Thymus (tissue), 11 donors: ENCODE data around the gene ARSG. TPM values are rescaled to one million over a fixed set of nuclear protein-coding genes. Genes with fewer than 3 reads are reported as not detected.
A peak's percentile ranks its signal among the peaks of the same experiment; 100 is the strongest.
"Not testable (repeated sequence)": the region's sequence is repeated elsewhere in the genome, so short reads cannot be mapped to it uniquely, and the experiment has no call there.

Experiments
- DNase-seq, 9 donors: peaks; one replicate each; pipeline ENCODE4 v3.0.0-alpha.2; 2013; ENCODE audit warnings: low spot score in 9 of 9, low read depth in 6 of 9, missing footprints in 1 of 9
- H3K27ac ChIP-seq, 2 donors: one replicate each; pipeline ENCODE4 v1.5.1; 2013; ENCODE audit warnings: control low read depth in 1 of 2, low read depth in 1 of 2, low read length in 1 of 2, mild to moderate bottlenecking in 1 of 2, moderate library complexity in 1 of 2
- H3K27me3 ChIP-seq, 2 donors: one replicate each; pipeline ENCODE4 v1.5.1; 2013; ENCODE audit warnings: low read length in 1 of 2; ENCODE audit not compliant: control insufficient read depth in 2 of 2, insufficient read depth in 1 of 2
- H3K36me3 ChIP-seq, 2 donors: one replicate each; pipeline ENCODE4 v1.5.1; 2013; ENCODE audit warnings: low read length in 1 of 2, mild to moderate bottlenecking in 1 of 2, moderate library complexity in 1 of 2; ENCODE audit not compliant: control insufficient read depth in 2 of 2, insufficient read depth in 2 of 2
- H3K4me1 ChIP-seq, 2 donors: one replicate each; pipeline ENCODE4 v1.5.1; 2013; ENCODE audit warnings: low read length in 2 of 2; ENCODE audit not compliant: control insufficient read depth in 2 of 2, insufficient read depth in 2 of 2
- H3K4me3 ChIP-seq, 2 donors: one replicate each; pipeline ENCODE4 v1.5.1; 2013; ENCODE audit warnings: low read length in 2 of 2, control low read depth in 1 of 2, mild to moderate bottlenecking in 1 of 2
- H3K9me3 ChIP-seq, 2 donors: one replicate each; pipeline ENCODE4 v1.5.1; 2013; ENCODE audit warnings: low read length in 1 of 2, mild to moderate bottlenecking in 1 of 2; ENCODE audit not compliant: control insufficient read depth in 2 of 2, insufficient read depth in 1 of 2
- WGBS: extraction: QIAGEN DNeasy Blood & Tissue Kit; methylation state at CpG from one replicate; pipeline ENCODE4 v1.1.7; 2013; 5-methylcytosine and 5-hydroxymethylcytosine counted together
- polyA plus RNA-seq: library from polyadenylated mRNA; stranded (reverse); fragments of 200-250 nt; gene quantifications from one replicate; pipeline ENCODE4 v1.2.3, GENCODE V29; 2013
- total RNA-seq: library from RNA; stranded (reverse); fragments of 120-200 nt; gene quantifications from one replicate; pipeline ENCODE4 v1.2.4, GENCODE V29; 2013
- donor health status: healthy.

The ARSG gene
- total and polyA plus RNA-seq, 2 donors, result 2.6 to 5.2 TPM

DNA sequence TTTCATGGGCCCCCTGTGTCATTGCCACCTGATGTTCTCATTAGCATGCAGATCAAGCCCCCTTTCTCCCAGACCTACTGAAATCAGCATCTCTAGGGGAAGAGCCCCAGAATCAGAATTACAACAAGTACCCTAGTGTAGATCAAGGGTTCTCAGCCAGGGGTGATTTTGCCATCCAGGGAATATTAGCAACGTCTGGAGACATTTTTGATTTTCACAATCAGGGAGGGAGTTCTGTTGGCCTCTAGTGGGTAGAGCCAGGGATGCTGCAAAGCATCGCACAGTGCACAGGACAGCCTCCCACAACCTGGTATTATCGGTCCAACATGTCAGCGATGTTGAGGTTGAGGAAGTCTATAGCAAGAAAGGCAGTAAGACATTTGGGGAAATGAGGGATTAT is 36.1 kb upstream of the ARSG start:
- Histone ChIP-seq H3K36me3 (peaks cover 6 to 14% of the 10 kb centered on the region in 2 donors), H3K9me3 (no peaks in the 10 kb centered on the region), H3K27me3 (no peaks in the 10 kb centered on the region), H3K4me1 (peaks cover 12 to 44% of the 10 kb centered on the region in 2 donors), H3K4me3 (no peak overlapping the region), H3K27ac (no peak overlapping the region)
- 90% methylated on average over 4 of the region's 4 CpGs for WGBS
- DNase-seq, result no peak

DNA sequence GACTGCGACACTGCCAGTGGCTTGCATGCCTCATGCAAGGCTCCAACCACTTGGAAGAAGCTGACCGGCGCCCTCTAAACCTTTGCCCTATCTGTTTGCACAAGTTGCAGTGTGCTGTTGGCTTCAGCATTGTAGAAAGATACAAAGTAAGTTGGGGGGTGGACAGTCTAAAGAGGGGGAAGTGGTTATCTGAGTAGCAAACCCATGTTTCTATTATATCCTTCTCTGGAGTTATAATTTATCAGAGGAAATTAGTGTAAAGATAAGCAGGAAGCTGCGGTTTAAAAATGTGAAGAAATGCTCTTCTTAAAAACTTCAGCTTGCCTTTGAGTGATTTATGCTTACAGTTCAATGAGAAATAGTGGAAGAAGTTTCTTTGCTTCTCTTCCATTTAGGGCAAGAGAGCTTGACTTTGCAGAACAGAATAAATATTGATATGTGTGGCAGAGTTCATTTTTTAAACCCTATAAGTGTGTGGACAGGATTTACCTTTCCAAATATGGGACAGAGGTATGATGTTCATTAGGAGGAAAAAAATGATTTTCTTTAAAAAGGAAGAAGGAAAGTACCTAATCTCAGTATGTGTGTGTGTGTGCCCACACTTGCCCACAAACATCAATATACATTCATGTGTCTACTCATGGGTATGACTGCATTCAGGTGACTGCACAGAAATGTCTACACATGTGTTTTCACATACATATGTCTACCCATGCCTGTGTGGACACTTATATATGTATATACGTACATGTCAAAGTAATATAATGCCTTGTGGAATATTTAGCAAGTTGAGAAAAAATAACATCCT is 35.4 kb upstream of the ARSG start:
- Histone ChIP-seq H3K36me3 (peaks cover 6 to 11% of the 10 kb centered on the region in 2 donors), H3K9me3 (no peaks in the 10 kb centered on the region), H3K4me1 (peaks cover 14 to 45% of the 10 kb centered on the region in 2 donors), H3K4me3 (no peak overlapping the region), H3K27me3 (no peaks in the 10 kb centered on the region), H3K27ac (peak overlapping the region; percentile 59 to 65)
- WGBS, result 43% methylated on average over 5 of the region's 5 CpGs
- DNase-seq, result peak in 1 of 9 donors; percentile 48

DNA sequence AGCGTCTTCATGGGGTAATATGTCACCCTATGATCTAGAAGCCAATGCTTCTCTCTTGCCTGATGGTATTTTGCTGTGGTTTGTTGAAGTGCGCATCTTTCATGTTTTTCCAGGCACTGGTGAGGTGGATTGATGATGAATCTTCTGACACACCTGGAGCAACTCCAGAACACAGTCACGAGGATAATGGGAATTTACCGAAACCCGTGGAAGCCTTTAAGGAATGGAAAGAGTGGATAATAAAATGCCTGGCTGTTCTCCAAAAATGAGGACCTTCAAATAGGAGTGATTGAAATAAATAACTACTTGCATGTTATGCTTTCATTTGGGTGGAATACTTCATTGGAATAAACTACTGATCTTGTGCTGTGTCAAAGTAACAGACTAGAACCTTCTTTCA is 34.6 kb upstream of the ARSG start:
- DNase-seq, H3K27me3 ChIP-seq, H3K9me3 ChIP-seq, H3K4me3 ChIP-seq: not testable (repeated sequence)
- peak overlapping the region in 1 of 2 donors; percentile 24 for H3K27ac ChIP-seq
- peaks cover 3 to 10% of the 10 kb centered on the region in 2 donors for H3K36me3 ChIP-seq
- WGBS, result 93% methylated on average over 5 of the region's 5 CpGs
- peaks cover 14 to 47% of the 10 kb centered on the region in 2 donors for H3K4me1 ChIP-seq

DNA sequence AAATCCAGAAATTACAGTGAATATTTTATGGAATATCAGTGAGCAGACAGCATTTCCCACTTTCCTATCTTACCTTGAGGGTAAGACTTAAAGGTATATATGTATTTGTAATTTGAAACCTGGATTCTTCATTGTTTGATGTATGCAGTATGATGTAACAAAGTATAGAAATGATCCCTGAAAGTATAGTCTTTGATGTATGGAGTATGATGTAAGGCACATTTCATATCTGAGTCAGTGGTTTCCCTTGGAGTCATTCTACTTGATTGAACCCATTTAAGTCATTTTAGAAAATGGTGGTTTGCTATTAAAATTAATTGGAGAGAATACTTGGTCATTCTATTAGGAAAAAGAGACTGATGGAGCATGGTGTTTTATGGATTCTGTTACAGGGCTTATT is 33.4 kb upstream of the ARSG start:
- Histone ChIP-seq H3K4me1 (peaks cover 14 to 48% of the 10 kb centered on the region in 2 donors), H3K36me3 (peaks cover 3 to 10% of the 10 kb centered on the region in 2 donors), H3K9me3 (no peaks in the 10 kb centered on the region), H3K27ac (no peak overlapping the region), H3K27me3 (no peaks in the 10 kb centered on the region), H3K4me3 (no peak overlapping the region)
- no peak for DNase-seq

DNA sequence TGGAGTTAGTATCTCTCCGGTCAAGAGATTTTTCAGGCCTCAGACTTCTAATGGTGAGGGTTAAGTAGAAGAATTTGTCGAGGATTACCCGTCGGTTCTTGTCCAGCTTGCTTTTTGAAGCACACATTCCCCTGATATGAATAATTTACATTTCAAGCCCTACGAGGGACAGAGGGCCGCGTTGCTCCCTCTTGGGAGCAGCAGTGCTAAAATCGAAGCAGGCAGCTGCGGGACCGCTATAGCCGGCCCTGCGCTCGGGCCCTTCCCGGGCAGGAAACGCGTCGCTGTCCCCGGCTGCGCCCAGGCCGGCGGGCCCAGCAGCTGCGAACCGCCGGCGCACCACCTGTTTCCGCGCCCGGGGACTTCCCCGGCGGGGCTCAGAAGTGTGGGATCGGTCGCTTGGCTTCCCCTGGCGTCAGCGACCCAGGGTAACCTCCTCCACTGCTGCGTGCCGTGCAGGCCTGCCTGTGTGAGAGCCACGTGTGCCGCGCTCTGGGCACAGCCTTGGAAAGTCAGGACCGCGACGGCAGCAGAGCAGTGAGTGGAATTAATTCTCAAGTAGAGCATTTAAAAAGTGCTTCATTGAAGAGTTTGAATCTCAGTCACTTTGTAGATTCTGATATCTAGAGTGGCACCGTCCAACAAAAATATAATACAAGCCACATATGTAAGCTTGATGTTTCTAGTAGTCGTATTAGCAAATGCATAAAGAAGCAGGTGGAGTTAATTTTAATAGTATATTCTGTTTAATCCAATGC is 32.2 kb upstream of the ARSG start:
- WGBS, result 7% methylated on average over 39 of the region's 44 CpGs

DNA sequence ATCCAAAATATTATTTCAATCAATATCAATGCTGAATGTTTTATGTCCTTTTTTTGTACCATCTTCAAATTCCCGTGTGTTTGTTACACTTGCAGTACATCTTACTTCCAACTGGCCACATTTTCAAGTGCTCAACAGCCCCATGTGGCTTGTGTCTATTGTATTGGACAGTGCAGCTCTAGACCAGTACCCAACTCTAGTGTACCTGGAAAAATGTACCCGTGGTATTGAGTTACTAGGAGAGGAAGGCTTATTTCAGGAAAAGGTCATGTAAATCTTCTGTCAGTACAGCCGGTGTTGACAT is 31.7 kb upstream of the ARSG start:
- H3K27ac ChIP-seq, result peak overlapping the region in 1 of 2 donors; percentile 57
- not testable (repeated sequence) for H3K9me3 ChIP-seq, H3K27me3 ChIP-seq, H3K4me3 ChIP-seq, DNase-seq
- peaks cover 11 to 42% of the 10 kb centered on the region in 2 donors for H3K4me1 ChIP-seq
- 67% methylated on average over 3 of the region's 3 CpGs for WGBS
- peaks cover 3 to 10% of the 10 kb centered on the region in 2 donors for H3K36me3 ChIP-seq

More for the DNA sequence above, 32.2 kb upstream of the ARSG start:
- not testable (repeated sequence) for H3K9me3 ChIP-seq, H3K4me3 ChIP-seq, H3K27me3 ChIP-seq
- H3K27ac ChIP-seq, result peak overlapping the region; percentile 74 to 83
- peaks cover 3 to 10% of the 10 kb centered on the region in 2 donors for H3K36me3 ChIP-seq
- peaks cover 13 to 43% of the 10 kb centered on the region in 2 donors for H3K4me1 ChIP-seq
- DNase-seq, result peak in 3 of 9 donors; percentile 68 to 74 (median 72)

DNA sequence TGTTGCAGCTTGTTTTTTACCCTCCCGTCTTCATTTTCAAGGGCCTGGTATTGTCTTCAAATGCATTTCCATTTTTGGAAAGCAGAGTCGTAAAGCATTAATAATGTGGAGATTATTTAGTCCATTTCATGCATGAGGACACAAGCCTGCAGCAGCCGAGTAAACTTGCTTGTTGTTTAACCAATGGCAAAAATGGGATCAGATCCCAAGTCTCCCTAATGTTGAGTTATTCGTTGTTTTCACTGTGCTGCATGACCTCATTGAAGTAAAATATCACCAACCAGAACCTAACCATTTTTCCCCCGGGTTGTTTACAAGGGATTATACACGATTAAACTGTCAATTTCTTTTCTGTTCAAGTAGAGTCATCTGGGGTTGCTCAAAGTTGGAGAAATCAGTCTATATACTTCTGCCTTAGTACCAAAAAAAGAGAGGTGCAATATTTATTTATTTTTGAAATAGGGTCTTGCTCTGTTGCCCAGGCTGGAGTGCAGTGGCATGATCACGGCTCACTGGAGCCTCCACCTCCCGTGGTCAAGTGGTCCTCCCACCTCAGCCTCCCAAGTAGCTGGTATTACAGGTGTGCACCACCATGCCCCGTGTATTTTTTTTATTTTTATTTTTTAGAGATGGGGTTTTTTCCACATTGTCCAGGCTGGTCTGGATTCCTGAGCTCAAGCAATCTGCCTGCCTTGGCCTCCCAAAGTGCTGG is 31.1 kb upstream of the ARSG start:
- Histone ChIP-seq H3K27ac (no peak overlapping the region), H3K27me3 (no peaks in the 10 kb centered on the region), H3K9me3 (no peaks in the 10 kb centered on the region), H3K4me1 (peaks cover 11 to 36% of the 10 kb centered on the region in 2 donors), H3K4me3 (no peak overlapping the region), H3K36me3 (peaks cover 3 to 5% of the 10 kb centered on the region in 2 donors)
- no peak for DNase-seq
- 96% methylated on average over 9 of the region's 9 CpGs for WGBS

DNA sequence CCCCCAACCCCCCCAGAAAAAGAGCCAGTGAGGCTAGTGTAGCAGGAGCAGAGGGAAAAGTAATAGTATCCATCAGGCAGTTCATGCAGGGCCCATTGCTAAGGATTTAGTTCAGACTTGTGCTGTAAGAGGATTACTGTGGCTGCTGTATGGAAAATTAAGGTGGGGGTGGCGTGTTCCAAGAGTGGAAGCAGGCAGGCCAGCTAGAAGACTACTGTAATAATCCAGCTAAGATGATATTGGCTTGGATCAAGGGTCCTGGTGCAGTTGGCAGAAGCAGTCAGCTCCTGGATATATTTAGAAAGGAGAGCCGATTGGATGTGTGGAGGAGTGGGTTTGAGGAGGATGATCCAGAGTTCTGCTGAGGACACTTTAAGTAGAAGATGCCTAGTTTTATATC is 28.8 kb upstream of the ARSG start:
- H3K9me3 ChIP-seq, H3K4me3 ChIP-seq, DNase-seq, H3K27me3 ChIP-seq, H3K36me3 ChIP-seq, H3K27ac ChIP-seq: not testable (repeated sequence)
- WGBS, result 91% methylated on average over 2 of the region's 2 CpGs
- H3K4me1 ChIP-seq, result peaks cover 11 to 22% of the 10 kb centered on the region in 2 donors
